H9 (cell line): ENCODE data around the gene EPYC. TPM values are rescaled to one million over a fixed set of nuclear protein-coding genes. Genes with fewer than 3 reads are reported as not detected.

Experiments used
- DNase-seq: peaks from one replicate; pipeline ENCODE4 v3.0.0-alpha.2; 2017
- H2AFZ ChIP-seq: one replicate; pipeline ENCODE4 v1.6.1; 2013; ENCODE audit warnings: mild to moderate bottlenecking, low read length, control low read depth, moderate library complexity
- H2AK5ac ChIP-seq: 2 replicates; pipeline ENCODE4 v1.6.1; 2013; ENCODE audit warnings: low read length, control low read depth, mixed read lengths; ENCODE audit not compliant: insufficient read length
- H2BK120ac ChIP-seq: one replicate; pipeline ENCODE4 v1.6.1; 2013; ENCODE audit warnings: low read depth, mild to moderate bottlenecking, low read length, control low read depth, inconsistent platforms; ENCODE audit not compliant: poor library complexity, severe bottlenecking
- H2BK12ac ChIP-seq: 2 replicates; pipeline ENCODE4 v1.6.1; 2013; ENCODE audit warnings: low read length, control low read depth, mixed read lengths, low read depth; ENCODE audit not compliant: insufficient read length
- H2BK15ac ChIP-seq: 2 replicates; pipeline ENCODE4 v1.6.1; 2013; ENCODE audit warnings: low read depth, low read length, control low read depth
- H2BK20ac ChIP-seq: one replicate; pipeline ENCODE4 v1.6.1; 2013; ENCODE audit warnings: low read depth, mild to moderate bottlenecking, low read length, control low read depth, inconsistent platforms; ENCODE audit not compliant: poor library complexity, severe bottlenecking
- H2BK5ac ChIP-seq: 2 replicates; pipeline ENCODE4 v1.6.1; 2013; ENCODE audit warnings: low read length, control low read depth, mixed read lengths; ENCODE audit not compliant: insufficient read length
- H3K14ac ChIP-seq: 2 replicates; pipeline ENCODE4 v1.6.1; 2013; ENCODE audit warnings: low read length, control low read depth; ENCODE audit not compliant: insufficient read depth
- H3K18ac ChIP-seq: 2 replicates; pipeline ENCODE4 v1.6.1; 2013; ENCODE audit warnings: low read depth, mild to moderate bottlenecking, mixed read lengths, low read length, control low read depth; ENCODE audit not compliant: insufficient read length
- H3K23ac ChIP-seq: 2 replicates; pipeline ENCODE4 v1.6.1; 2013; ENCODE audit warnings: low read length, control low read depth, mixed read lengths, low read depth; ENCODE audit not compliant: insufficient read length
- H3K23me2 ChIP-seq: 2 replicates; pipeline ENCODE4 v1.6.1; 2013; ENCODE audit warnings: low read depth, mild to moderate bottlenecking, mixed read lengths, low read length, control low read depth; ENCODE audit not compliant: insufficient read length, poor library complexity, severe bottlenecking
- H3K27ac ChIP-seq: 2 replicates; pipeline ENCODE4 v1.5.1; 2013; ENCODE audit warnings: low read length, control low read depth, mixed read lengths, low read depth; ENCODE audit not compliant: insufficient read length
- H3K27me3 ChIP-seq: 2 replicates; pipeline ENCODE4 v1.6.1; 2013; ENCODE audit warnings: low read length, control low read depth, inconsistent platforms; ENCODE audit not compliant: insufficient read depth
- H3K4ac ChIP-seq: 2 replicates; pipeline ENCODE4 v1.6.1; 2013; ENCODE audit warnings: low read depth, mild to moderate bottlenecking, control low read depth, inconsistent platforms, low read length, moderate library complexity
- H3K4me1 ChIP-seq: 2 replicates; pipeline ENCODE4 v1.6.1; 2013; ENCODE audit warnings: low read length, control low read depth, inconsistent platforms; ENCODE audit not compliant: insufficient read depth
- H3K4me2 ChIP-seq: 2 replicates; pipeline ENCODE4 v1.6.1; 2013; ENCODE audit warnings: low read length, control low read depth, mixed read lengths; ENCODE audit not compliant: insufficient read length, insufficient read depth
- H3K56ac ChIP-seq: 2 replicates; pipeline ENCODE4 v1.6.1; 2013; ENCODE audit warnings: low read depth, mild to moderate bottlenecking, mixed read lengths, low read length, control low read depth; ENCODE audit not compliant: insufficient read length
- H3K79me1 ChIP-seq: 2 replicates; pipeline ENCODE4 v1.6.1; 2013; ENCODE audit warnings: low read depth, mild to moderate bottlenecking, moderate library complexity, low read length, control low read depth, inconsistent platforms; ENCODE audit not compliant: insufficient read depth, poor library complexity, severe bottlenecking
- H3K79me2 ChIP-seq: 2 replicates; pipeline ENCODE4 v1.6.1; 2013; ENCODE audit warnings: low read length, control low read depth, inconsistent platforms; ENCODE audit not compliant: insufficient read depth
- H3K9ac ChIP-seq: 2 replicates; pipeline ENCODE4 v1.6.1; 2013; ENCODE audit warnings: low read length, control low read depth, mixed read lengths; ENCODE audit not compliant: insufficient read length; ENCODE audit errors: extremely low read depth
- H3K9me3 ChIP-seq: one replicate; pipeline ENCODE4 v1.6.1; 2013; ENCODE audit warnings: low read depth, low read length, inconsistent platforms; ENCODE audit not compliant: control insufficient read depth
- H3T11ph ChIP-seq: one replicate; pipeline ENCODE4 v1.6.1; 2013; ENCODE audit warnings: mild to moderate bottlenecking, low read length, control low read depth, inconsistent platforms
- H4K20me1 ChIP-seq: one replicate; pipeline ENCODE4 v1.6.1; 2013; ENCODE audit not compliant: control insufficient read depth, insufficient read length, insufficient read depth
- H4K5ac ChIP-seq: 2 replicates; pipeline ENCODE4 v1.6.1; 2013; ENCODE audit warnings: low read depth, mild to moderate bottlenecking, mixed read lengths, low read length, control low read depth; ENCODE audit not compliant: insufficient read length
- H4K8ac ChIP-seq: replicated peaks from 2 replicates; pipeline ENCODE4 v1.6.1; 2013; ENCODE audit warnings: low read length, control low read depth, mixed read lengths, low read depth; ENCODE audit not compliant: insufficient read length
- H4K91ac ChIP-seq: 2 replicates; pipeline ENCODE4 v1.6.1; 2013; ENCODE audit warnings: low read depth, mild to moderate bottlenecking, moderate library complexity, mixed read lengths, low read length, control low read depth; ENCODE audit not compliant: insufficient read length
- H3K27ac Mint-ChIP-seq, 3 experiments: 2 replicates in 2 of 3; 3 replicates in 1 of 3; pipeline ENCODE4 v1.8.0; 2020 to 2021; ENCODE audit warnings: mixed read lengths in 3 of 3, mild to moderate bottlenecking in 1 of 3, moderate library complexity in 1 of 3
- H3K27me3 Mint-ChIP-seq: 2 replicates; pipeline ENCODE4 v1.8.0; 2021; ENCODE audit warnings: low read depth, mild to moderate bottlenecking, moderate library complexity, mixed read lengths
- H3K36me3 Mint-ChIP-seq, 3 experiments: 2 replicates in 2 of 3; 3 replicates in 1 of 3; pipeline ENCODE4 v1.8.0; 2020 to 2021; ENCODE audit warnings: low read depth in 3 of 3, mixed read lengths in 3 of 3; ENCODE audit not compliant: insufficient read depth in 1 of 3
- H3K4me1 Mint-ChIP-seq, 2 experiments: 2 replicates each; pipeline ENCODE4 v1.8.0; 2020; ENCODE audit warnings: mixed read lengths in 2 of 2
- H3K4me3 Mint-ChIP-seq, 2 experiments: 2 replicates in 1 of 2; 3 replicates in 1 of 2; pipeline ENCODE4 v1.8.0; 2020 to 2021; ENCODE audit warnings: mild to moderate bottlenecking in 2 of 2, mixed read lengths in 2 of 2, moderate library complexity in 1 of 2
- H3K9me3 Mint-ChIP-seq, 2 experiments: 2 replicates in 1 of 2; 3 replicates in 1 of 2; pipeline ENCODE4 v1.8.0; 2020; ENCODE audit warnings: mild to moderate bottlenecking in 2 of 2, mixed read lengths in 2 of 2, moderate library complexity in 1 of 2
- CTCF ChIP-seq: fragments of 200-600 bp; sonication (generic); conservative IDR thresholded peaks from 3 replicates; pipeline ENCODE4 v1.8.0; 2021; ENCODE audit warnings: antibody characterized with exemption, mild to moderate bottlenecking
- WGBS: extraction: QIAGEN DNeasy Blood & Tissue Kit; methylation state at CpG from one replicate; pipeline ENCODE4 v1.1.7; 2013; ENCODE audit warnings: missing lambda C conversion rate, low lambda C conversion rate, mixed read lengths; ENCODE audit not compliant: insufficient read length; ENCODE audit errors: extremely low coverage; 5-methylcytosine and 5-hydroxymethylcytosine counted together
- total RNA-seq: library from RNA; stranded (reverse); gene quantifications from 2 replicates; pipeline ENCODE4 v1.2.1, GENCODE V29; 2021

EPYC gene
- total RNA-seq, 1 experiment from 2014 or later = not detected

DNA sequence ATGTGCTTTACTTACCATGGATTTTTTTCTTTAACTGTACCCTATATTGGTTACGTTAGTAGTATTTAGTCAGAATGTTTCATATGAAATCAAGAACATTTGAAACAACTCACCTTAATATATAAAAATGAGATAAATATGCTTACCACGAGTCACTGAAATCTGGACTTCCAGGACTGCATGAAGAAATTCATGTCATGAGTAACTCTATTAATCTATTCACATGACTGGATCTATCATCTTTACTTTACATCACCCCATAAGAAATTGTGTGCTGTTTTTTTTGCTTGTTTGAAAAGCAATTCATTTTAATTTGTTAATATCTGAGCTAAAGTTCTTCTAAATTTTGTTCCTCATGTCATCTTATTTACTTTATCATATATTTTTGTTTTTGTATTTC lies 5.2 kb downstream of the EPYC start:
- Histone ChIP-seq H4K20me1 (no peaks in the 10 kb centered on the region), H3K14ac (no peak overlapping the region), H3K23ac (no peak overlapping the region), H2AFZ (no peak overlapping the region), H3K27ac (no peak overlapping the region), H3K4me2 (no peak overlapping the region), H2BK12ac (no peak overlapping the region), H4K5ac (no peak overlapping the region), H3K9me3 (no peaks in the 10 kb centered on the region), H4K91ac (no peak overlapping the region), H3K79me1 (no peaks in the 10 kb centered on the region), H3K27me3 (no peaks in the 10 kb centered on the region), H2AK5ac (no peak overlapping the region), H2BK120ac (no peak overlapping the region), H3K4ac (no peak overlapping the region), H3K4me1 (no peaks in the 10 kb centered on the region), H3K23me2 (no peaks in the 10 kb centered on the region), H3K79me2 (no peaks in the 10 kb centered on the region), H3T11ph (no peak overlapping the region), H3K9ac (no peak overlapping the region), H3K56ac (no peak overlapping the region), H2BK5ac (no peak overlapping the region), H2BK15ac (no peak overlapping the region), H3K18ac (no peak overlapping the region), H2BK20ac (no peak overlapping the region), H4K8ac (no peak overlapping the region)
- no peaks in the 10 kb centered on the region for H3K36me3 Mint-ChIP-seq
- H3K9me3 Mint-ChIP-seq = no peaks in the 10 kb centered on the region
- no peak for TF ChIP-seq CTCF
- H3K27ac Mint-ChIP-seq = no peak overlapping the region
- H3K27me3 Mint-ChIP-seq = peaks cover 8% of the 10 kb centered on the region; the same call in 1 of the 2 replicates
- no peak overlapping the region for H3K4me3 Mint-ChIP-seq
- no peak for DNase-seq
- H3K4me1 Mint-ChIP-seq = peaks cover 0 to 4% of the 10 kb centered on the region in 2 experiments; a peak in 2 of 4 replicates
- no CpG with 5 or more reads among the region's 2 CpGs for WGBS
